ENCODE data around the gene ZFYVE19.

Gene ZFYVE19

GRCh38 chr15:40807028-40807887 is at the start of gene ZFYVE19, which contains the start of gene DNAJC17:
TSS of gene ZFYVE19 (plus strand) at chr15:40807089. CDS start at chr15:40807590, 501 bp downstream.
TSS of gene DNAJC17 (minus strand) at chr15:40807473. CDS start at chr15:40807446, 27 bp downstream.
- DNase-seq (ENCODE audit: low read depth in 2 of 2) = peak; percentile 92 to 93

GRCh38 chr15:40759961-40760360 is 46.9 kb upstream of the ZFYVE19 start:
- DNase-seq (ENCODE audit: low read depth in 2 of 2) = no peak

- DNase-seq (ENCODE audit: low read depth in 2 of 2) = peak in 1 of 2 donors; percentile 42
Observed at GRCh38 chr15:40762919-40763800, 43.7 kb upstream of the ZFYVE19 start.

GRCh38 chr15:40763801-40764628 is 42.9 kb upstream of the ZFYVE19 start, which contains the start of gene GCHFR:
TSS of gene GCHFR (plus strand) at chr15:40764068. CDS start at chr15:40764181, 113 bp downstream.
- DNase-seq (ENCODE audit: low read depth in 2 of 2) = peak; percentile 52 to 60

- DNase-seq (ENCODE audit: low read depth in 2 of 2) = no peak
Observed at GRCh38 chr15:40764629-40765103, 42.2 kb upstream of the ZFYVE19 start.

- DNase-seq (ENCODE audit: low read depth in 2 of 2) = no peak
Observed at GRCh38 chr15:40766194-40766815, 40.6 kb upstream of the ZFYVE19 start.

- DNase-seq (ENCODE audit: low read depth in 2 of 2) = no peak
Observed at GRCh38 chr15:40766906-40767837, 39.7 kb upstream of the ZFYVE19 start.

GRCh38 chr15:40767838-40768500 is 38.9 kb upstream of the ZFYVE19 start:
- DNase-seq (ENCODE audit: low read depth in 2 of 2) = no peak

- no peak for DNase-seq (ENCODE audit: low read depth in 2 of 2)
Observed at GRCh38 chr15:40768521-40769273, 38.2 kb upstream of the ZFYVE19 start.

GRCh38 chr15:40769274-40770146 is 37.4 kb upstream of the ZFYVE19 start, which contains the start of gene C15orf62:
TSS of gene C15orf62 (plus strand) at chr15:40769980. CDS start at chr15:40770496, 516 bp downstream.
- peak; percentile 43 to 48 for DNase-seq (ENCODE audit: low read depth in 2 of 2)

- no peak for DNase-seq (ENCODE audit: low read depth in 2 of 2)
Observed at GRCh38 chr15:40770147-40770721, 36.7 kb upstream of the ZFYVE19 start.

GRCh38 chr15:40771242-40771641 is 35.6 kb upstream of the ZFYVE19 start:
- DNase-seq (ENCODE audit: low read depth in 2 of 2) = no peak

GRCh38 chr15:40772014-40772413 is 34.9 kb upstream of the ZFYVE19 start:
- no peak for DNase-seq (ENCODE audit: low read depth in 2 of 2)

- no peak for DNase-seq (ENCODE audit: low read depth in 2 of 2)
Observed at GRCh38 chr15:40773496-40773895, 33.4 kb upstream of the ZFYVE19 start.

- no peak for DNase-seq (ENCODE audit: low read depth in 2 of 2)
Observed at GRCh38 chr15:40773902-40774301, 33.0 kb upstream of the ZFYVE19 start.

- DNase-seq (ENCODE audit: low read depth in 2 of 2) = no peak
Observed at GRCh38 chr15:40775007-40775406, 31.9 kb upstream of the ZFYVE19 start.

Measured in stimulated activated CD4-positive, alpha-beta T cell treated with anti-CD3 and anti-CD28 coated beads, Interleukin-15, amount 100 ng/mL, for 48 hours (primary cell).